Astrocyte of the spinal cord (primary cell): ENCODE measurements around the gene SCRT2.
"Not testable (repeated sequence)": the region's sequence is repeated elsewhere in the genome, so short reads cannot be mapped to it uniquely, and the experiment has no call there.

ENCODE experiments used
- DNase-seq: peaks from one replicate; pipeline ENCODE4 v3.0.0; 2011; ENCODE audit warnings: low read depth, low spot score
- H3K4me3 ChIP-seq: 2 replicates; pipeline ENCODE4 v1.5.1; 2011; ENCODE audit warnings: low read depth, mild to moderate bottlenecking, low read length, moderate library complexity
- in situ Hi-C: cut with HindIII; loops from 2 replicates; pipeline ENCODE4 v1.10.0; 2017; ENCODE audit warnings: low sequenced_read_pairs
- TF ChIP-seq, protein P1 (sequence below): IDR thresholded peaks from 2 replicates; pipeline ENCODE4 v1.5.1; 2012; ENCODE audit warnings: low read depth, mild to moderate bottlenecking, low read length, inconsistent platforms

The SCRT2 gene

DNA sequence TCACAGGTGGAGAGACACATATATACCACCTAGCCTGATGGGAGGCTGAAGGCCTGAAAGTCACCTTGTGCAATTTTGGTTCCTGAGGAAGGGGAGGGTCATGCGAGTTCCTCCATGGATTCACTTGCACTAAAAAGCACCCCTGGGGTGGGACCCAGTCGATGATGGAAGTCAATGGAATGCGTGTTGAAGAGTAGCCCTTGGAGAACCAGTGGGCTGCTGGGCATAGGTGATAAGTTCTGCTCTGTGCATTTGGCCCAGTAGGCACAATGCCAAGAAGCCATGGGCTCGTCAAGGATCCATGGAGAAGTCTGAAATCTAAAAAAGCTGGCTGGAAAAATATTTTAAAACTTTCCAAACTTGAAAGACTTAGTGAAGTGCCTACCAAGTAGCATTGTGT is 18.9 kb upstream of the SCRT2 start:
- H3K4me3 ChIP-seq, result no peak overlapping the region
- DNase-seq, result no peak
- TF ChIP-seq, protein P1, sequence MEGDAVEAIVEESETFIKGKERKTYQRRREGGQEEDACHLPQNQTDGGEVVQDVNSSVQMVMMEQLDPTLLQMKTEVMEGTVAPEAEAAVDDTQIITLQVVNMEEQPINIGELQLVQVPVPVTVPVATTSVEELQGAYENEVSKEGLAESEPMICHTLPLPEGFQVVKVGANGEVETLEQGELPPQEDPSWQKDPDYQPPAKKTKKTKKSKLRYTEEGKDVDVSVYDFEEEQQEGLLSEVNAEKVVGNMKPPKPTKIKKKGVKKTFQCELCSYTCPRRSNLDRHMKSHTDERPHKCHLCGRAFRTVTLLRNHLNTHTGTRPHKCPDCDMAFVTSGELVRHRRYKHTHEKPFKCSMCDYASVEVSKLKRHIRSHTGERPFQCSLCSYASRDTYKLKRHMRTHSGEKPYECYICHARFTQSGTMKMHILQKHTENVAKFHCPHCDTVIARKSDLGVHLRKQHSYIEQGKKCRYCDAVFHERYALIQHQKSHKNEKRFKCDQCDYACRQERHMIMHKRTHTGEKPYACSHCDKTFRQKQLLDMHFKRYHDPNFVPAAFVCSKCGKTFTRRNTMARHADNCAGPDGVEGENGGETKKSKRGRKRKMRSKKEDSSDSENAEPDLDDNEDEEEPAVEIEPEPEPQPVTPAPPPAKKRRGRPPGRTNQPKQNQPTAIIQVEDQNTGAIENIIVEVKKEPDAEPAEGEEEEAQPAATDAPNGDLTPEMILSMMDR, result no peak
- in situ Hi-C loops, result no loop called here

DNA sequence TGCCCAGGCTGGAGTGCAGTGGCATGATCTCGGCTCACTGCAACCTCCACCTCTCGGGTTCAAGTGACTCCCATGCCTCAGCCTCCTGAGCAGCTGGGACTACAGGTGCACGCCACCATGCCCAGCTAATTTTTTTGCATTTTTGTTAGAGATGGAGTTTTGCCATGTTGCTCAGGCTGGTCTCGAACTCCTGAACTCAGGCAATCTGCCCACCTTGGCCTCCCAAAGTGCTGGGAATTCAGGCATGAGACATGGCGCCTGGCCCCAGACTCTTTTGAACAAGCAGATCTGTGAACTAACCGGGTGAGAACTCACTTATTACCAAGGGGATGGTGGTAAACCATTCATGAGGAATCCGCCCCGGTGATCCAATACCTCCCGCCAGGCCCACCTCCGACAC is 18.2 kb upstream of the SCRT2 start:
- in situ Hi-C loops, H3K4me3 ChIP-seq, DNase-seq: not testable (repeated sequence)

DNA sequence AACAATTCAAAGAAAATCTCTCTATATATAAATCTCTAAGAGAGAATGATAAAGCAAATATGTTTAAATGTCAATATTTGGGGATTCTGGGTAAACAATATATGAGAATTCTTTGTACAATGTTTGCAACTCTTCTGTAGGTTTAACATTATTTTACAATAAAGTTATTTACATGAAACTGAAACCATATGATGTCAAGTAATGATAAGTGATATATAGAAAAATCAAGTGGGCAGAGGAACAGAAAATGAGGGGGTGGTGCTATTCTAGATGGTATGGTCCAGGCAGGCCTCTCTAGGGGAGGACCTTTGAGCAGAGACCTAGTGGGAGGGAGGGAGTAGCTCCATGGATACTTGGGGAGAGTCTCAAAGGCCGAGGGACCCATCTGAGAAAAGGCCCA is 16.4 kb upstream of the SCRT2 start:
- TF ChIP-seq, protein P1, result no peak
- DNase-seq, result no peak
- in situ Hi-C loops, result no loop called here
- no peak overlapping the region for H3K4me3 ChIP-seq

DNA sequence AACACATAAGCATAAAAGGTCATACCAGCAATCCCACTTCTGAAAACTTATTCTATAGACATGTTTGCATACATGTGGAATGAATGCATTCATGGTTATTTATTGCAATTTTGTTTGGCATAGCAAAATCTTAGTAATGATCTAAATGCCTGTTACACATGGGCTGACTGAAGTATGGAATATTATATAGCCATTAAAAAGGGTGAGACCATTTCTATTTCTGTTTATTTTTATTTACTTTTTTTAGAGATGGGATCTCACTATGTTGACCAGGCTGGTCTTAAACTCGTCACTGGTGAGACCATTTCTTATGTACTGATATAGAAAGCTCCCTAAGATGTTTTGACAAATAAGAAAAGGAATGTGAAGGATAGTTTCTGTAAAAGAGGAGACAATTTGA is 14.3 kb upstream of the SCRT2 start:
- in situ Hi-C loops, result no loop called here
- H3K4me3 ChIP-seq, result no peak overlapping the region
- no peak for DNase-seq
- TF ChIP-seq, protein P1, result no peak

DNA sequence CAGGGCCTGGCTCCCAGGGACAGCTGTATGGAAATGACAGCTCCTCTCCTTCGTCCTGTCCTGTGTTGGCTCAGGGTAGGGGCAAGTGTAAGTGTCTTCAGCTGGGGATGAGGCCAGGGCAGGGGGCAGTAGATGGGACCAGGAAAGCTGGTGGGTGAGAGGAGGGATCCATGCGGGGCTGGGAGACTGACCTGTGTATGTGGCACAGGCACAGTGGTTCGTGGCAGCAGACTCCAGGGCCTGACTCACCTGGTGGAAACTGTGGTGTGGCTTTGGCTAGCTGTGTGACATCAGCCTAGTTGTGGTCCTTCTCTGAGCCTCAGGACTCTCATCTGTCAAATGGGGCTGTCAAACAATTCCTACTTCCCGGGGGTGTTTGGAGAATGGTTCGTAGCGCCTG is 13.7 kb upstream of the SCRT2 start:
- no peak overlapping the region for H3K4me3 ChIP-seq
- in situ Hi-C loops, result no loop called here
- no peak for DNase-seq
- TF ChIP-seq, protein P1, result no peak

DNA sequence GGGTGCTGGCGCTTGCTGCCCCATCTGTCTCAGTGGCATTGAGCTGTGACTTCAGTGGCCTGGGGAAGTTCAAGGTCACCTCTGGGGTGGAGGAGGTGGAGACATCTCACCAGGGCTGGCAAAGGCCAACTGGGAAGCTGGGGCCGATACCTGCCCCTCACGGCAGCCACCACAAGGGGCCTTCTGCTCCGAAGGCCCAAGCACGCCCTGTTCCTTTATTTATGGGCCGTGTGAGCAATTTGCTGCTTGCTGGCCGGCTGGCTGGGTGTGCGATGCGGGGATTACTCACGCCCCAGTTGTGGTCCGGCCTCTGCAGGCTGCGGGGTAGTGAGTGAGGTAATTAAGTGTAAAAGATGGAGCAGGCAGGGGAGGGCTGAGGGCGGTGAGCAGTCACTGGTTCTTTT is 13.2 kb upstream of the SCRT2 start:
- TF ChIP-seq, protein P1, result no peak
- in situ Hi-C loops, result no loop called here
- H3K4me3 ChIP-seq, result no peak overlapping the region
- no peak for DNase-seq

DNA sequence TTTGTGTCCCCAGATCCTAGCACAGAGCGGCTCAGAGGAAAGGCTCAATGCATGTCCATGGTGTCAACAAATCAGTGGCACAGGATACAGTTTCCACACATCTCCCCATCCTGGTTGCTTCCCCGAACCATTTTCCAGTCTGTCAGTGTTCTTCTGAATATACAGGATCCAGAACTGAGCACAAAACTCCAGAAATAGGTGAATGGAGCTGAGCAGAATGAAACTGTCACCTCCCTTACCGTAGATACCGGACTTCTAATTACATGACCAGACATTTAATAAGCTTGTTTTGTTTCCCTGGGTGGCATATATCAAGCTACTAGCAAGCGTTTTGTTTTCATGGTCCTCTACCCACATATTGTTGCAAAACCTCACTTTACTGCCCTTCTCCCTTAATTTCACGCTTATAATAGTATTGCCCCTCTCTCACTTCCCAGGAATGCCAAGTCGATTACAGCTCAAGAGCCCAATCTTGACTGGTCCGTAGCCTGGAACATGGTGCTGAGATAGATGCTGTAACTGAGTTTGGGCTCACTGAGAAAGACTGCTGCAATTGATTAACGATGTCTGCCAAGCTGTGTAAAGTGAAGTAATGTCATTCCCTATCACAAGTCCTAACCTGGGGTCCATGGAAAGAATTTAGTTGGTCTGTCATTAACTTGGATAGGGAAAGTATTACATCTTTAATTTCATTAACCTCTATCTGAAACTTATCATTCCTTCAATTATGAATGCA is 12.0 kb upstream of the SCRT2 start:
- TF ChIP-seq, protein P1, result no peak
- no peak overlapping the region for H3K4me3 ChIP-seq
- no peak for DNase-seq
- in situ Hi-C loops, result no loop called here
